IgD-negative memory B cell (primary cell): ENCODE data around the gene SPTLC3. TPM values are rescaled to one million over a fixed set of nuclear protein-coding genes. Genes with fewer than 3 reads are reported as not detected.

Source experiments
- H3K27ac Mint-ChIP-seq, 3 donors: one replicate each; pipeline ENCODE4 v1.8.0; 2020 to 2022; ENCODE audit warnings: mild to moderate bottlenecking in 3 of 3, mixed read lengths in 3 of 3, moderate library complexity in 1 of 3
- H3K27me3 Mint-ChIP-seq: one replicate; pipeline ENCODE4 v1.8.0; 2021; ENCODE audit warnings: mixed read lengths
- H3K36me3 Mint-ChIP-seq: one replicate; pipeline ENCODE4 v1.8.0; 2020; ENCODE audit warnings: mild to moderate bottlenecking, mixed read lengths
- H3K4me1 Mint-ChIP-seq, 3 donors: one replicate each; pipeline ENCODE4 v1.8.0; 2020 to 2022; ENCODE audit warnings: mixed read lengths in 3 of 3, mild to moderate bottlenecking in 1 of 3
- H3K4me3 Mint-ChIP-seq, 4 donors: one replicate each; pipeline ENCODE4 v1.8.0; 2020 to 2022; ENCODE audit warnings: mild to moderate bottlenecking in 4 of 4, mixed read lengths in 4 of 4, moderate library complexity in 3 of 4
- H3K9me3 Mint-ChIP-seq, 3 donors: one replicate each; pipeline ENCODE4 v1.8.0; 2020 to 2021; ENCODE audit warnings: mixed read lengths in 3 of 3, mild to moderate bottlenecking in 1 of 3
- polyA plus RNA-seq: library from polyadenylated mRNA; unstranded; fragments of 300-500 nt; fragmentation: Illumina TruSeq; gene quantifications from one replicate; pipeline ENCODE4 v1.2.3, GENCODE V29; 2021

Gene SPTLC3
- polyA plus RNA-seq, 1 donor from 2014 or later, result not detected

DNA sequence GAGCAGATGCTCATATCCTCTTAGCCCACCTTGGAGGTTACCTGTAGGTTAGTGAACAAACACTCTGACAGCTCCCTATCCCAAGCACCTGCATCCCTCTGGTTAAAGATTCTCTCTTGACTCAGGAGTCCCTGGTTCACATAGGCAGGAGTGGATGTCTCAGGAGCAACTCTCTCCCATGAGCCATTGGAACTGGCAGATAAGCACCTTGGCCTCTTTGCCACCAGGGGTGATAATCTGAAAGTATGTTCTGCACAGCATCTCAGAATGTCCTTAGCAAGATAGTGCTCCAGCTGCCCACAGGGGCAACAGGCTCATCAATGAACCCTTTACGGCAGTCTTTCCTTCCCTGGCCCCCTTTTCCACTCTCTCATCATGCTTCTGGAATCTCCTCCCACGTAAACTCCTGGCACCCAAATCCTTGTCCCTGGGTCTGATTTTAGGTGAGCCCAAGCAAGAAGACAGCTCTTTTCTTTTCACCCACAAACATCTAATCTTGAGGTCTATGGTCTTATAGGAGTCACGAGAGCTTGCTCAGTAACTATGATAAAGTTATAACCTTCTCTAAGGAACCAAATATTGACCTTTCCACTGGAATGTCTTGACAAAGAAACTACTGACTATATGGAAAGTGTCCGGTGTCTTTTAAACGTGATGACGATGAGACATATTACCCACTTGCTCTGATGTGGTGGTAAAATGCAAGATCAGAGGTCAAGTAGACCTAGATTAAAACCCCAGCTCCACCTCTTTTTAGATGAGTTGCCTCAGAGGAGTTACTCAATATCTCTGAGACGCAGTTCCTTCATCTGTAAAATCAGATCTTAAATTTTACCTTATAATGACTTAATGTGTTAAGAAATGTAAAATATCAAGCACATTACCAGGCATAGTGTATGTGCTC is 172.5 kb downstream of the SPTLC3 start:
- peaks cover 2% of the 10 kb centered on the region for H3K36me3 Mint-ChIP-seq
- no peak overlapping the region for H3K27ac Mint-ChIP-seq
- no peak overlapping the region for H3K4me3 Mint-ChIP-seq
- H3K27me3 Mint-ChIP-seq, result peaks cover 2% of the 10 kb centered on the region
- no peaks in the 10 kb centered on the region for H3K4me1 Mint-ChIP-seq
- H3K9me3 Mint-ChIP-seq, result peaks cover 0 to 10% (median 4%) of the 10 kb centered on the region in 3 donors

GRCh38 chr20:13183005-13183404 is 174.2 kb downstream of the SPTLC3 start:
- Mint-ChIP-seq H3K9me3 (peaks cover 0 to 2% (median 0%) of the 10 kb centered on the region in 3 donors), H3K27me3 (peaks cover 5% of the 10 kb centered on the region), H3K36me3 (no peaks in the 10 kb centered on the region), H3K4me1 (peaks cover 0 to 1% (median 0%) of the 10 kb centered on the region in 3 donors), H3K27ac (no peak overlapping the region), H3K4me3 (no peak overlapping the region)

DNA sequence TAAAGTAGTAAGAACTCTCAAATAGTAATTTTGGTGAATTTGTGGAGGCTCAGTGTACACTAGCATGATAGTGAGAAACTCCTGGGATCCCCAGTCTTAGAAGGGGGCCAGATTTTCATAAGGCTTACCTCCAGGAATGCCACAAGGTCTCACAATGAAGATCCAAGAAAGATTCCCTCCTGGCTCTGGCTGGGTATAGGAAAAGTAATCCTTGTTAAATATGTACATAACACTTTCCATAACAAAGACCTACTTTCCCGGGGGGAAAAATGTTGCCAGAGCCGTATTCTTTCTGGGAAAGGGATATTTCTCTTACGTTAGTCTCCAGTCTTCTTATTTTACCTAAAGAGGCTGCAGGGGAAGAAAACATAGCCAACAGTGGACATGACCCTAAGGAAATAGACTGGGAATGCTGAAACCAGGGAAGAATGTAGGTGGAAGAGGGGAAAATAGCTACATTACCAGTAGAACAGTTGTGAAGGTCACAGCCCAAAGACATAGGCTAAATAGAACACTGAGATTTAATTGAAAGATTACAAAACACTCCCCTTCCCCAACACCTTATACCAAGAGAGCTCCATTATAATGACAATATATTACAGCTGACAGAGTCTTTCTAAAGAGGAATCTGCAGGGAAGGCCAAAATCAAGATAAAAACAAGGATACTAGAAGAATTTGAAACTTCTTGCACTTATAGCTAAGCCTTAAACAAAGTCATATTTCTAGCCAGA is 177.4 kb downstream of the SPTLC3 start:
- Mint-ChIP-seq H3K4me3 (no peak overlapping the region), H3K27ac (no peak overlapping the region)

GRCh38 chr20:13187899-13188298 is 179.1 kb downstream of the SPTLC3 start:
- Mint-ChIP-seq H3K36me3 (peaks cover 2% of the 10 kb centered on the region), H3K27ac (no peak overlapping the region), H3K27me3 (peaks cover 3% of the 10 kb centered on the region), H3K9me3 (no peaks in the 10 kb centered on the region), H3K4me3 (no peak overlapping the region), H3K4me1 (peaks cover 0 to 4% (median 0%) of the 10 kb centered on the region in 3 donors)

More for the DNA sequence above, 177.4 kb downstream of the SPTLC3 start:
- peaks cover 3% of the 10 kb centered on the region for H3K27me3 Mint-ChIP-seq
- peaks cover 2% of the 10 kb centered on the region for H3K36me3 Mint-ChIP-seq
- H3K9me3 Mint-ChIP-seq, result no peaks in the 10 kb centered on the region
- peaks cover 0 to 1% (median 0%) of the 10 kb centered on the region in 3 donors for H3K4me1 Mint-ChIP-seq

GRCh38 chr20:13199279-13199678 is 190.5 kb downstream of the SPTLC3 start:
- Mint-ChIP-seq H3K9me3 (no peaks in the 10 kb centered on the region), H3K36me3 (no peaks in the 10 kb centered on the region), H3K27me3 (no peaks in the 10 kb centered on the region), H3K27ac (no peak overlapping the region), H3K4me3 (no peak overlapping the region), H3K4me1 (no peaks in the 10 kb centered on the region)

DNA sequence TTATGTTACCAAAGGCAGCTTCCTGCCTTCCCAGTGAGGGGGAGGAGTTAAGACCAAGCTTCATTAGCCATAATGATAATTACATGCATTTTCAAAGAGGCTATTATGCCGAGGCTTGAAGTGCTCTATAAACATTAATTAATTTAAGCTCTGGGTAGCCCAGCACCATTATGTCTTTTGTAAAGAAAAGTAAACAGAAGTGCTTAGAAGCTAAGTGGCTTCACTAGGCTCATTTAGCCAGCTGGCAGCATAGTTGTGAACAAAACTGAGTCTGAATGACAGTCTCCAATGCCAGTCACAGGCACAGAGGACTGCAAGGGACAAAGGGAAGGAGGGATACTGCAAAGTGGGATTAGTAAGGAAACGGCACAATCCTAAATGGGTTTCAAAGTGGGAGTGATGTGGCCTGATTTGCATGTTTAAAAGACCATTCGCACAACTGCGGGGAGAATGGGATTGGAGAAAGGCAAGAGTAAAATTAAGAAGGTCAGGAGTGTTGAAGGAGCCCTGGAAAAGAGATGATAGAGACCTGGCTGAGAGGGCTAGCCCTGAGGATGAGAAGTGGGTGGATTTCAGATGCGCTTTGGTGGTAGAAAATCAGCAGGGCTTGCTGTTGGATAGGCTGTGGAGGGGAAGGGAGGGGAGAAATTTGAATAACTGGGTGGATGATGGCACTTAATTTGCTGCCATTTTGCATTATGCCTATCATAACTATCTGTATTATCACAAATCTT is 192.2 kb downstream of the SPTLC3 start:
- Mint-ChIP-seq H3K36me3 (no peaks in the 10 kb centered on the region), H3K4me1 (no peaks in the 10 kb centered on the region)

GRCh38 chr20:13202565-13202964 is 193.8 kb downstream of the SPTLC3 start:
- H3K9me3 Mint-ChIP-seq, result no peaks in the 10 kb centered on the region
- no peak overlapping the region for H3K4me3 Mint-ChIP-seq
- no peaks in the 10 kb centered on the region for H3K4me1 Mint-ChIP-seq
- H3K27ac Mint-ChIP-seq, result no peak overlapping the region
- H3K27me3 Mint-ChIP-seq, result no peaks in the 10 kb centered on the region
- H3K36me3 Mint-ChIP-seq, result no peaks in the 10 kb centered on the region

More for the DNA sequence above, 192.2 kb downstream of the SPTLC3 start:
- Mint-ChIP-seq H3K27ac (peak overlapping the region in 1 of 3 donors; percentile 36), H3K9me3 (no peaks in the 10 kb centered on the region), H3K27me3 (no peaks in the 10 kb centered on the region), H3K4me3 (peak overlapping the region in 1 of 4 donors; percentile 33)

DNA sequence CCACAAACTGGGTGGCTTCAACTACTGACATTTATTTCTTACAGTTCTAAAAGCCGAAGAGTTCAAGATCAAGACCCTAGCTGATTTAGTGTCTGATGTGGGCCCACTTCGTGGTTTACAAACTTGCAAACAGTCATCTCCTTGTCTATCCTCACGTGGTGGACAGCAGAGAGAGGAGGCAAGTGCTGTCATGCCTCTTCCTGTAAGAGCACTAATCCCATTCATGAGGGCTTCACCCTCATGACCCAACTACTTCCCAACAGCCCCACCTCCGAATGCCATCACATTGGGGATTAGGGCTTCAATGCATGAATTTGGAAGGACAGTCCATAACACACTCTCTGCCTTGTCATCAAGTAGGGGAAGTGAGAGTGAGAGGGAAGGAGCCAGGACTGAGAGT is 196.7 kb downstream of the SPTLC3 start:
- no peaks in the 10 kb centered on the region for H3K36me3 Mint-ChIP-seq

GRCh38 chr20:13205848-13206434 is 197.2 kb downstream of the SPTLC3 start:
- no peaks in the 10 kb centered on the region for H3K36me3 Mint-ChIP-seq
- H3K9me3 Mint-ChIP-seq, result no peaks in the 10 kb centered on the region
- no peaks in the 10 kb centered on the region for H3K27me3 Mint-ChIP-seq
- H3K4me1 Mint-ChIP-seq, result no peaks in the 10 kb centered on the region
- no peak overlapping the region for H3K27ac Mint-ChIP-seq
- no peak overlapping the region for H3K4me3 Mint-ChIP-seq

More for the DNA sequence above, 196.7 kb downstream of the SPTLC3 start:
- Mint-ChIP-seq H3K4me3 (no peak overlapping the region), H3K27ac (no peak overlapping the region), H3K4me1 (no peaks in the 10 kb centered on the region), H3K27me3 (no peaks in the 10 kb centered on the region), H3K9me3 (no peaks in the 10 kb centered on the region)

DNA sequence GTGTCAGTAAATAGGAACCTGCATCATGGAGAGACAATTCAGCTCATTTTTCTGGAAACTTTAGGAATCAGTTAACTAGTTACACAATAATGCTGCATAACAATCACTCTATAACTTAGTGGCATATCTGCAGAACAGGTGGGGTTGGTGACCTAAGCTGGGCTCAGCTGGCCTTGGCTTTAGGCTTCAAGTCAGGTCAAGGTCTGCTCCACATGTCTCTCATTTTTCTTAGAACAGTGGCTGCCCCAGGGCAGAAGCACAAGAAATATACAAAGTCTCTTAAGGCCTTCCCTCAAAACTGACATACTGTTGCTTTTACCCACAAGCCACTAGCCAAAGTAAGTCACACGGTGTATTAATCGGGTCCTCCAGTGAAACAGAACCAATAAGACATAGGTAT is 198.2 kb downstream of the SPTLC3 start:
- Mint-ChIP-seq H3K4me1 (no peaks in the 10 kb centered on the region), H3K9me3 (no peaks in the 10 kb centered on the region), H3K27me3 (no peaks in the 10 kb centered on the region), H3K27ac (no peak overlapping the region), H3K36me3 (no peaks in the 10 kb centered on the region), H3K4me3 (no peak overlapping the region)

DNA sequence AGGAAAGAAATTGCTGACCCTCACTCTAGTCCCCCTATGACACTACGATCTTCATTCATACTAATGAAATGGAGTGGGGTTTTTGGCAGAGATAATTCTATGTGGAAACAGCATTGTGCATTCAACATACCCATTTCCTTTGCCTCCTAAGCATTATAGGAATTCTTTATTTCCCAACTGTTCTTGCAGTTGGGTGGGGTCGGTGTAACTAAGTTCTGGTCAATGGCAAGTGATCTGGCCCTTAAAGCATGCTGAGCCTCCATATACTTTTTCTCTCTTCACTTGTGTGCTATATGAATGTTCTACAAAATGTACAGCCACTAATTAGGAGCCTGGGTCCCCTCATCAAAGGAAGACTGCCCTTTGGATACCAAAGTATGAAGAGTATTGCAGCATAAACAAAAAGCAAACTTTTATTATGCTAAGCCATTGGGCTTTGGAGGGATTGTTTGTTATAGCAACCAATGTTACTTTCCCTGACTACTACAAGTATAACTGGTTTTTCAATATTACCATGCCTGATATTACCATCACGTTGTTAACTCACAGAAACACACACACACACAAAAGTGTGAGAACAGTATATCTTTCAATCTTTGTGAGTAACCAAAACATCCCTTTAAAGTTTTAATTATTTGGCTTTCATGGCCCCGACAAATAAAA is 203.3 kb downstream of the SPTLC3 start:
- no peaks in the 10 kb centered on the region for H3K36me3 Mint-ChIP-seq
- peaks cover 9% of the 10 kb centered on the region for H3K27me3 Mint-ChIP-seq
- no peaks in the 10 kb centered on the region for H3K4me1 Mint-ChIP-seq
- H3K4me3 Mint-ChIP-seq, result no peak overlapping the region
- H3K9me3 Mint-ChIP-seq, result no peaks in the 10 kb centered on the region
- no peak overlapping the region for H3K27ac Mint-ChIP-seq

DNA sequence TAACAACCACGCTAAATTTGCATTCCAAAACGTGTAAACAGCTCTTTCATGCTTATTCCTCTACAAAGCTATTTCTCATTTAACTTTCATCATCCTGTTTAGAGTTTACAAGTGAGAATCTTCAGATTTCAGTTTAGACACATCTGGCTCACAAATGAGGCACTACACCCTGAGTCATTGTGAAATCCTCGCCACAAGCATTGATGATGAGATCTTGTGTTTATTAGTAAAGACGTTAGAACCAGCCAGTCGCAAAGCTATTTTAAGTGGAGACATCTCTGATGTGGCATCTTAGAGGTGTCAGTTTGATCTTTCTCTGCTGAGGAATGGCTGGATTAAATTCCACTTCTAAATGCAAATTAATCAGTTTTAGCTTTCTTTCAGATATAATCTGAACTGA is 204.0 kb downstream of the SPTLC3 start:
- Mint-ChIP-seq H3K9me3 (no peaks in the 10 kb centered on the region), H3K36me3 (no peaks in the 10 kb centered on the region), H3K27ac (no peak overlapping the region), H3K27me3 (peaks cover 14% of the 10 kb centered on the region), H3K4me1 (peaks cover 0 to 1% (median 0%) of the 10 kb centered on the region in 3 donors), H3K4me3 (no peak overlapping the region)

GRCh38 chr20:13213335-13213734 is 204.6 kb downstream of the SPTLC3 start:
- Mint-ChIP-seq H3K9me3 (no peaks in the 10 kb centered on the region), H3K27me3 (peaks cover 19% of the 10 kb centered on the region), H3K4me3 (no peak overlapping the region), H3K27ac (no peak overlapping the region), H3K36me3 (no peaks in the 10 kb centered on the region), H3K4me1 (peaks cover 0 to 1% (median 0%) of the 10 kb centered on the region in 3 donors)

- H3K36me3 Mint-ChIP-seq, result no peaks in the 10 kb centered on the region
- no peak overlapping the region for H3K4me3 Mint-ChIP-seq
- H3K9me3 Mint-ChIP-seq, result no peaks in the 10 kb centered on the region
- no peak overlapping the region for H3K27ac Mint-ChIP-seq
- H3K27me3 Mint-ChIP-seq, result peaks cover 38% of the 10 kb centered on the region
- H3K4me1 Mint-ChIP-seq, result peaks cover 0 to 1% (median 0%) of the 10 kb centered on the region in 3 donors
Measured at GRCh38 chr20:13216533-13216932, 207.8 kb downstream of the SPTLC3 start.
